GM12891 (cell line): ENCODE data around the gene STAM.

Source experiments
- DNase-seq: peaks from one replicate; pipeline ENCODE4 v3.0.0; 2011; ENCODE audit warnings: low spot score; ENCODE audit not compliant: insufficient read length
- FAIRE-seq: peaks from 2 replicates; lab custom pipeline; 2011; peaks lifted over from hg19 to GRCh38; lab: Jason Lieb, UNC
- PAX5 ChIP-seq: IDR thresholded peaks from 2 replicates; pipeline ENCODE4 v1.6.1; 2011; ENCODE audit warnings: low read length, moderate library complexity, mild to moderate bottlenecking; ENCODE audit not compliant: insufficient read depth, severe bottlenecking
- POLR2A ChIP-seq: IDR thresholded peaks from 2 replicates; pipeline ENCODE4 v1.6.1; 2011; ENCODE audit warnings: low read depth, low read length, control low read depth
- POLR2AphosphoS5 ChIP-seq: IDR thresholded peaks from 2 replicates; pipeline ENCODE4 v1.6.1; 2011; ENCODE audit warnings: low read depth, low read length, control low read depth
- POU2F2 ChIP-seq: IDR thresholded peaks from 2 replicates; pipeline ENCODE4 v1.6.1; 2011; ENCODE audit warnings: low read depth, mild to moderate bottlenecking, control low read depth, low read length, moderate library complexity
- SPI1 ChIP-seq: IDR thresholded peaks from 2 replicates; pipeline ENCODE4 v1.6.1; 2011; ENCODE audit warnings: low read depth, low read length, control low read depth
- TAF1 ChIP-seq: IDR thresholded peaks from 2 replicates; pipeline ENCODE4 v1.6.1; 2011; ENCODE audit warnings: low read depth, low read length, control low read depth

Gene STAM

GRCh38 chr10:17657103-17657500, 13.2 kb downstream of the STAM start:
- FAIRE-seq (no peak), DNase-seq (no peak)
- TF ChIP-seq PAX5, result no peak
- no peak for TF ChIP-seq POLR2AphosphoS5
- no peak for TF ChIP-seq POLR2A
- no peak for TF ChIP-seq TAF1
- no peak for TF ChIP-seq POU2F2

- TF ChIP-seq POU2F2 (no peak), SPI1 (no peak), POLR2AphosphoS5 (no peak), PAX5 (no peak), POLR2A (no peak), TAF1 (no peak)
- FAIRE-seq (no peak), DNase-seq (no peak)
These were observed 15.4 kb downstream of the STAM start for GRCh38 chr10:17659365-17659764.

GRCh38 chr10:17660921-17661320, 17.0 kb downstream of the STAM start:
- TF ChIP-seq SPI1, result no peak
- no peak for TF ChIP-seq POU2F2
- no peak for TF ChIP-seq POLR2A
- no peak for TF ChIP-seq POLR2AphosphoS5
- TF ChIP-seq PAX5, result no peak
- no peak for TF ChIP-seq TAF1
- DNase-seq (no peak), FAIRE-seq (no peak)

GRCh38 chr10:17661510-17661909, 17.6 kb downstream of the STAM start:
- DNase-seq (no peak), FAIRE-seq (no peak)
- TF ChIP-seq POU2F2, result no peak
- TF ChIP-seq POLR2AphosphoS5, result no peak
- TF ChIP-seq SPI1, result no peak
- no peak for TF ChIP-seq POLR2A
- no peak for TF ChIP-seq PAX5
- TF ChIP-seq TAF1, result no peak

- DNase-seq, result no peak
- FAIRE-seq, result no peak
- TF ChIP-seq TAF1 (no peak), POU2F2 (no peak), SPI1 (no peak)
These were observed 18.5 kb downstream of the STAM start for GRCh38 chr10:17662193-17663138.

- DNase-seq (no peak), FAIRE-seq (no peak)
- no peak for TF ChIP-seq TAF1
- TF ChIP-seq SPI1, result no peak
- no peak for TF ChIP-seq POU2F2
- TF ChIP-seq PAX5, result no peak
- no peak for TF ChIP-seq POLR2A
- no peak for TF ChIP-seq POLR2AphosphoS5
These were observed 19.5 kb downstream of the STAM start for GRCh38 chr10:17663450-17663849.

- TF ChIP-seq POU2F2 (no peak), PAX5 (no peak)
- FAIRE-seq (no peak), DNase-seq (no peak)
These were observed 21.8 kb downstream of the STAM start for GRCh38 chr10:17665747-17666146.

- FAIRE-seq (peak; percentile 84), DNase-seq (no peak)
- TF ChIP-seq POU2F2 (no peak), TAF1 (no peak), PAX5 (no peak), POLR2AphosphoS5 (no peak), SPI1 (no peak), POLR2A (no peak)
These were observed 24.7 kb downstream of the STAM start for GRCh38 chr10:17668435-17669184.

GRCh38 chr10:17669185-17669872, 25.4 kb downstream of the STAM start:
- peak; percentile 20 for FAIRE-seq
- no peak for DNase-seq
- no peak for TF ChIP-seq POU2F2
- no peak for TF ChIP-seq TAF1
- TF ChIP-seq PAX5, result no peak
- TF ChIP-seq POLR2AphosphoS5, result no peak
- TF ChIP-seq SPI1, result no peak
- TF ChIP-seq POLR2A, result no peak

- DNase-seq (no peak), FAIRE-seq (no peak)
- TF ChIP-seq POU2F2 (no peak), POLR2A (no peak), POLR2AphosphoS5 (no peak), SPI1 (no peak), PAX5 (no peak), TAF1 (no peak)
These were observed 27.4 kb downstream of the STAM start for GRCh38 chr10:17671307-17671706.
